HepG2 (cell line): ENCODE results near the gene BCL6B. TPM values are rescaled to one million over a fixed set of nuclear protein-coding genes. Genes with fewer than 3 reads are reported as not detected.

Source experiments
- KMT2B ChIP-seq: IDR thresholded peaks from 2 replicates; pipeline ENCODE4 v1.6.1; 2016; ENCODE audit warnings: missing genetic modification reagents, missing compliant biosample characterization
- RORA ChIP-seq: sonication (generic); formaldehyde crosslinking; IDR thresholded peaks from 2 replicates; pipeline ENCODE4 v1.5.0; 2020; ENCODE audit warnings: mild to moderate bottlenecking, missing genetic modification reagents, moderate library complexity
- ZFP90 ChIP-seq: sonication (generic); formaldehyde crosslinking; IDR thresholded peaks from 2 replicates; pipeline ENCODE4 v1.8.0; 2022; ENCODE audit warnings: missing genetic modification reagents, mild to moderate bottlenecking, inconsistent platforms, borderline replicate concordance
- ZNF121 ChIP-seq: sonication (generic); formaldehyde crosslinking; IDR thresholded peaks from 2 replicates; pipeline ENCODE4 v1.5.0; 2020; ENCODE audit warnings: mild to moderate bottlenecking, missing genetic modification reagents
- ZNF20 ChIP-seq: sonication (generic); formaldehyde crosslinking; IDR thresholded peaks from 2 replicates; pipeline ENCODE4 v1.4.0; 2020; ENCODE audit warnings: mild to moderate bottlenecking, moderate library complexity, missing genetic modification reagents
- ZNF282 ChIP-seq: fragments of 450-650 bp; IDR thresholded peaks from 2 replicates; pipeline ENCODE4 v1.6.1; 2018; ENCODE audit not compliant: partially characterized antibody
- ZNF317 ChIP-seq: sonication (generic); formaldehyde crosslinking; IDR thresholded peaks from 2 replicates; pipeline ENCODE4 v1.5.0; 2020; ENCODE audit warnings: mild to moderate bottlenecking, missing genetic modification reagents
- ZNF501 ChIP-seq: sonication (generic); formaldehyde crosslinking; IDR thresholded peaks from 2 replicates; pipeline ENCODE4 v1.5.1; 2020; ENCODE audit warnings: mild to moderate bottlenecking, moderate library complexity, missing genetic modification reagents
- ZNF768 ChIP-seq: sonication (generic); formaldehyde crosslinking; IDR thresholded peaks from 2 replicates; pipeline ENCODE4 v1.4.0; 2020; ENCODE audit warnings: missing genetic modification reagents
- ZNF878 ChIP-seq: sonication (generic); formaldehyde crosslinking; IDR thresholded peaks from 2 replicates; pipeline ENCODE4 v1.8.1; 2023; ENCODE audit warnings: mild to moderate bottlenecking, missing genetic modification reagents, moderate library complexity
- polyA plus RNA-seq, 8 experiments: library from polyadenylated mRNA; depleted of rRNA in 3 of 8; stranded (reverse) in 7 of 8; unstranded in 1 of 8; fragments of >200 nt; fragmentation: Illumina TruSeq in 4 of 8; extraction: Trizol in 4 of 8; gene quantifications; 2 replicates each; pipeline versions ENCODE4 v1.2.1 to v1.2.3, GENCODE V29; 2011 to 2016; ENCODE audit warnings: low read depth in 4 of 8, missing spikeins in 1 of 8, mixed read lengths in 1 of 8; ENCODE audit not compliant: insufficient read depth in 1 of 8
- total RNA-seq, 5 experiments: library from RNA; depleted of rRNA; stranded (reverse); fragments of >200 nt; fragmentation: Illumina TruSeq; extraction: Trizol; gene quantifications; 2 replicates each; pipeline ENCODE4 v1.2.3, GENCODE V29; 2016; ENCODE audit warnings: low read depth in 1 of 5
- TF ChIP-seq, protein P1 (sequence below): sonication (generic); formaldehyde crosslinking; conservative IDR thresholded peaks from 2 replicates; pipeline ENCODE4 v1.4.0; 2020; ENCODE audit warnings: missing genetic modification reagents
- TF ChIP-seq, protein P2 (sequence below): sonication (generic); formaldehyde crosslinking; IDR thresholded peaks from 2 replicates; pipeline ENCODE4 v1.4.0; 2020; ENCODE audit warnings: missing genetic modification reagents
- TF ChIP-seq, protein P3 (sequence below): sonication (generic); formaldehyde crosslinking; IDR thresholded peaks from one replicate; pipeline ENCODE4 v1.5.1; 2020; ENCODE audit warnings: mild to moderate bottlenecking, missing genetic modification reagents; ENCODE audit errors: not compliant biosample characterization

The BCL6B gene
- total and polyA plus RNA-seq, 2 of the 13 experiments (the other 11 are each of a cell fraction or from before 2014, with no cell fraction given), result not detected

DNA sequence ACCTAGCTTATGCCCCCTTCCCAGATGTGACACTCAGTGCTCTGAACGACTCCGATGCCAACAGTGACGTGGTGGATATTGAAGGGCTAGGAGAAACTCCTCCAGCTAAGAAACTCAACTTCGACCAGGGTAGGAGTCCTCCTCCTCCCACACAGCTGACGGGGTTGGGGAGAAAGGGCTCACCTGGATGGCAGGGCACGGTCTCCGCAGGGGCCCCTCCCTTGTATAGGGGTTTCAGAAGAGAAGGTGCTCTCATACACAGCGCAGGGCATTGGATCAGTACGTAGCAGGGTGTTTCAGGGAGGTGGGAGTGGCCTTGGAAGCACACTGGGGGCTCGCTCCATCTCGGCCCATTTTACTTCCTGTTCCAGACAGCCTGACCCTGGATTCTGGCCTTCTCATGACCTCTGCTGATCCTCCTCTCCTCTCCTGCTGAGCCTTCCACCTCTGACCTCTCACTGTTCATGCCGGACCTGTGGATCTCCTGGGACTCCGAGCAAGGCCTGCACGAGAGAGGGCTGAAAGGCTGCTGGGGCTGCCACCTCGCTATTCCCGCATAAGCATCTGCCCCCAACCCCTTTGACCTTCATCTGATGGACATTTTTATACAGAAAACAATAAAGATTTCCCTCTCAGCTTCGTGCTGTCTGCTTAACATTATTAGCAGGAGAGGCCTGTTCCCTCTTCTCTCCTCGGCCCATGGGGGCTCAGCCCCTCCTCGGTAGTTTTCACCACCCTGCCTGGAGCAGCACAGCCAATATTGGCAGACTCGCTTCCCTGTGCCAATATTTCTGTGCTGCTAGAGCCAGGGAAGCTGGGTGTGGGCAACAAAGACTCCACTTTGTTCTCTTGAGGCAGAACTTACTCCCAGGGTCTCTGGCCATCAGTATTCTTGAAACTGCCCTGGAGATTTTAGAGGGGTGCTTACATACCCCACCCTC lies 5.7 kb upstream of the BCL6B start (continued):
- TF ChIP-seq, protein P1, sequence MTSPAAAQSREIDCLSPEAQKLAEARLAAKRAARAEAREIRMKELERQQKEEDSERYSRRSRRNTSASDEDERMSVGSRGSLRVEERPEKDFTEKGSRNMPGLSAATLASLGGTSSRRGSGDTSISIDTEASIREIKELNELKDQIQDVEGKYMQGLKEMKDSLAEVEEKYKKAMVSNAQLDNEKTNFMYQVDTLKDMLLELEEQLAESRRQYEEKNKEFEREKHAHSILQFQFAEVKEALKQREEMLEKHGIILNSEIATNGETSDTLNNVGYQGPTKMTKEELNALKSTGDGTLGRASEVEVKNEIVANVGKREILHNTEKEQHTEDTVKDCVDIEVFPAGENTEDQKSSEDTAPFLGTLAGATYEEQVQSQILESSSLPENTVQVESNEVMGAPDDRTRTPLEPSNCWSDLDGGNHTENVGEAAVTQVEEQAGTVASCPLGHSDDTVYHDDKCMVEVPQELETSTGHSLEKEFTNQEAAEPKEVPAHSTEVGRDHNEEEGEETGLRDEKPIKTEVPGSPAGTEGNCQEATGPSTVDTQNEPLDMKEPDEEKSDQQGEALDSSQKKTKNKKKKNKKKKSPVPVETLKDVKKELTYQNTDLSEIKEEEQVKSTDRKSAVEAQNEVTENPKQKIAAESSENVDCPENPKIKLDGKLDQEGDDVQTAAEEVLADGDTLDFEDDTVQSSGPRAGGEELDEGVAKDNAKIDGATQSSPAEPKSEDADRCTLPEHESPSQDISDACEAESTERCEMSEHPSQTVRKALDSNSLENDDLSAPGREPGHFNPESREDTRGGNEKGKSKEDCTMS (CRISPR knock-in tag), result no peak
- TF ChIP-seq KMT2B (CRISPR knock-in tag), result no peak
- no peak for TF ChIP-seq ZNF501 (CRISPR knock-in tag)
- TF ChIP-seq ZNF768 (CRISPR knock-in tag), result no peak
- no peak for TF ChIP-seq ZNF317 (CRISPR knock-in tag)
- TF ChIP-seq ZNF20 (CRISPR knock-in tag), result no peak
- no peak for TF ChIP-seq RORA (CRISPR knock-in tag)
- TF ChIP-seq ZNF878 (CRISPR knock-in tag), result no peak
- TF ChIP-seq, protein P2, sequence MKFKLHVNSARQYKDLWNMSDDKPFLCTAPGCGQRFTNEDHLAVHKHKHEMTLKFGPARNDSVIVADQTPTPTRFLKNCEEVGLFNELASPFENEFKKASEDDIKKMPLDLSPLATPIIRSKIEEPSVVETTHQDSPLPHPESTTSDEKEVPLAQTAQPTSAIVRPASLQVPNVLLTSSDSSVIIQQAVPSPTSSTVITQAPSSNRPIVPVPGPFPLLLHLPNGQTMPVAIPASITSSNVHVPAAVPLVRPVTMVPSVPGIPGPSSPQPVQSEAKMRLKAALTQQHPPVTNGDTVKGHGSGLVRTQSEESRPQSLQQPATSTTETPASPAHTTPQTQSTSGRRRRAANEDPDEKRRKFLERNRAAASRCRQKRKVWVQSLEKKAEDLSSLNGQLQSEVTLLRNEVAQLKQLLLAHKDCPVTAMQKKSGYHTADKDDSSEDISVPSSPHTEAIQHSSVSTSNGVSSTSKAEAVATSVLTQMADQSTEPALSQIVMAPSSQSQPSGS (CRISPR knock-in tag), result no peak
- TF ChIP-seq ZNF121 (CRISPR knock-in tag), result no peak
- TF ChIP-seq ZFP90, result no peak
- TF ChIP-seq, protein P3, sequence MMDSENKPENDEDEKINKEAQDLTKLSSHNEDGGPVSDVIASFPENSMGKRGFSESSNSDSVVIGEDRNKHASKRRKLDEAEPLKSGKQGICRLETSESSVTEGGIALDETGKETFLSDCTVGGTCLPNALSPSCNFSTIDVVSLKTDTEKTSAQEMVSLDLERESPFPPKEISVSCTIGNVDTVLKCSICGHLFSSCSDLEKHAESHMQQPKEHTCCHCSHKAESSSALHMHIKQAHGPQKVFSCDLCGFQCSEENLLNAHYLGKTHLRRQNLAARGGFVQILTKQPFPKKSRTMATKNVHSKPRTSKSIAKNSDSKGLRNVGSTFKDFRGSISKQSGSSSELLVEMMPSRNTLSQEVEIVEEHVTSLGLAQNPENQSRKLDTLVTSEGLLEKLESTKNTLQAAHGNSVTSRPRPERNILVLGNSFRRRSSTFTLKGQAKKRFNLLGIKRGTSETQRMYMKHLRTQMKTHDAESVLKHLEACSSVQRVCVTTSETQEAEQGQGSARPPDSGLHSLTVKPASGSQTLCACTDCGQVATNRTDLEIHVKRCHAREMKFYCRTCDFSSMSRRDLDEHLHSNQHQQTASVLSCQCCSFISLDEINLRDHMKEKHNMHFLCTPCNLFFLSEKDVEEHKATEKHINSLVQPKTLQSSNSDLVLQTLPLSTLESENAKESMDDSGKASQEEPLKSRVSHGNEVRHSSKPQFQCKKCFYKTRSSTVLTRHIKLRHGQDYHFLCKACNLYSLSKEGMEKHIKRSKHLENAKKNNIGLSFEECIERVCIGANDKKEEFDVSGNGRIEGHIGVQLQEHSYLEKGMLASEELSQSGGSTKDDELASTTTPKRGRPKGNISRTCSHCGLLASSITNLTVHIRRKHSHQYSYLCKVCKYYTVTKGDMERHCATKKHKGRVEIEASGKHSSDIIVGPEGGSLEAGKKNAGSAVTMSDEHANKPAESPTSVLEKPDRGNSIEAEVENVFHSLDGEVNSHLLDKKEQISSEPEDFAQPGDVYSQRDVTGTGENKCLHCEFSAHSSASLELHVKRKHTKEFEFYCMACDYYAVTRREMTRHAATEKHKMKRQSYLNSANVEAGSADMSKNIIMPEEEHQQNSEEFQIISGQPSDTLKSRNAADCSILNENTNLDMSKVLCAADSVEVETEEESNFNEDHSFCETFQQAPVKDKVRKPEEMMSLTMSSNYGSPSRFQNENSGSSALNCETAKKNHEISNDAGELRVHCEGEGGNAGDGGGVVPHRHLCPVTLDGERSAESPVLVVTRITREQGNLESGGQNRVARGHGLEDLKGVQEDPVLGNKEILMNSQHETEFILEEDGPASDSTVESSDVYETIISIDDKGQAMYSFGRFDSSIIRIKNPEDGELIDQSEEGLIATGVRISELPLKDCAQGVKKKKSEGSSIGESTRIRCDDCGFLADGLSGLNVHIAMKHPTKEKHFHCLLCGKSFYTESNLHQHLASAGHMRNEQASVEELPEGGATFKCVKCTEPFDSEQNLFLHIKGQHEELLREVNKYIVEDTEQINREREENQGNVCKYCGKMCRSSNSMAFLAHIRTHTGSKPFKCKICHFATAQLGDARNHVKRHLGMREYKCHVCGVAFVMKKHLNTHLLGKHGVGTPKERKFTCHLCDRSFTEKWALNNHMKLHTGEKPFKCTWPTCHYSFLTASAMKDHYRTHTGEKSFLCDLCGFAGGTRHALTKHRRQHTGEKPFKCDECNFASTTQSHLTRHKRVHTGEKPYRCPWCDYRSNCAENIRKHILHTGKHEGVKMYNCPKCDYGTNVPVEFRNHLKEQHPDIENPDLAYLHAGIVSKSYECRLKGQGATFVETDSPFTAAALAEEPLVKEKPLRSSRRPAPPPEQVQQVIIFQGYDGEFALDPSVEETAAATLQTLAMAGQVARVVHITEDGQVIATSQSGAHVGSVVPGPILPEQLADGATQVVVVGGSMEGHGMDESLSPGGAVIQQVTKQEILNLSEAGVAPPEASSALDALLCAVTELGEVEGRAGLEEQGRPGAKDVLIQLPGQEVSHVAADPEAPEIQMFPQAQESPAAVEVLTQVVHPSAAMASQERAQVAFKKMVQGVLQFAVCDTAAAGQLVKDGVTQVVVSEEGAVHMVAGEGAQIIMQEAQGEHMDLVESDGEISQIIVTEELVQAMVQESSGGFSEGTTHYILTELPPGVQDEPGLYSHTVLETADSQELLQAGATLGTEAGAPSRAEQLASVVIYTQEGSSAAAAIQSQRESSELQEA (CRISPR knock-in tag), result no peak
- no peak for TF ChIP-seq ZNF282
